WTC11 (cell line): ENCODE measurements around the gene ITIH2. TPM values are rescaled to one million over a fixed set of nuclear protein-coding genes. Genes with fewer than 3 reads are reported as not detected.
"Not testable (repeated sequence)": the region's sequence is repeated elsewhere in the genome, so short reads cannot be mapped to it uniquely, and the experiment has no call there.

Experiments
- ATAC-seq: fragments of 200-7000 bp; cut with Tn5 transposase; 2 replicates; pipeline ENCODE4 v1.10.0; 2021; ENCODE audit warnings: mild to moderate bottlenecking, moderate library complexity
- CTCF ChIA-PET: fragments of 300-600 bp; sonication (Branson Sonifier 250); formaldehyde crosslinking; loops from one replicate; lab custom pipeline; 2021; ENCODE audit warnings: antibody characterized with exemption; lab: Charles Lee
- POLR2A ChIA-PET: fragments of 350-600 bp; sonication (Branson Sonifier 250); formaldehyde crosslinking; loops from one replicate; lab custom pipeline; 2021; ENCODE audit warnings: antibody characterized with exemption; lab: Charles Lee
- DNase-seq: peaks from one replicate; pipeline ENCODE4 v3.0.0; 2021; ENCODE audit warnings: low spot score
- H3K27ac Mint-ChIP-seq: 2 replicates; pipeline ENCODE4 v1.8.0; 2021; ENCODE audit warnings: mixed read lengths
- H3K27me3 Mint-ChIP-seq: 2 replicates; pipeline ENCODE4 v1.8.0; 2021; ENCODE audit warnings: low read depth, mild to moderate bottlenecking, moderate library complexity, mixed read lengths
- H3K36me3 Mint-ChIP-seq: 2 replicates; pipeline ENCODE4 v1.8.0; 2021; ENCODE audit warnings: mixed read lengths
- H3K4me1 Mint-ChIP-seq: 2 replicates; pipeline ENCODE4 v1.8.0; 2022; ENCODE audit warnings: mixed read lengths
- H3K4me3 Mint-ChIP-seq: 2 replicates; pipeline ENCODE4 v1.8.0; 2021; ENCODE audit warnings: mild to moderate bottlenecking, moderate library complexity, mixed read lengths
- H3K9me3 Mint-ChIP-seq: 2 replicates; pipeline ENCODE4 v1.8.0; 2021; ENCODE audit warnings: mixed read lengths
- EMX1 ChIP-seq: fragments of 250-450 bp; sonication (Bioruptor Pico); IDR thresholded peaks from 2 replicates; pipeline ENCODE4 v1.8.0; 2021; ENCODE audit warnings: mild to moderate bottlenecking
- JUN ChIP-seq: sonication (generic); formaldehyde crosslinking; IDR thresholded peaks from 2 replicates; pipeline ENCODE4 v1.8.0; 2023; ENCODE audit warnings: mild to moderate bottlenecking, missing genetic modification reagents
- NFATC4 ChIP-seq: fragments of 250-450 bp; sonication (Bioruptor Pico); IDR thresholded peaks from 2 replicates; pipeline ENCODE4 v1.9.0; 2021; ENCODE audit warnings: mild to moderate bottlenecking
- SMAD3 ChIP-seq: sonication (generic); formaldehyde crosslinking; IDR thresholded peaks from 2 replicates; pipeline ENCODE4 v1.8.0; 2022; ENCODE audit warnings: missing genetic modification reagents, mild to moderate bottlenecking, borderline replicate concordance
- TP53 ChIP-seq: sonication (generic); formaldehyde crosslinking; IDR thresholded peaks from 2 replicates; pipeline ENCODE4 v1.8.1; 2023; ENCODE audit warnings: mild to moderate bottlenecking, missing genetic modification reagents
- ZNF121 ChIP-seq: sonication (generic); formaldehyde crosslinking; IDR thresholded peaks from 2 replicates; pipeline ENCODE4 v1.8.0; 2023; ENCODE audit warnings: missing genetic modification reagents
- ZNF219 ChIP-seq: sonication (generic); formaldehyde crosslinking; IDR thresholded peaks from 2 replicates; pipeline ENCODE4 v1.8.0; 2023; ENCODE audit warnings: missing genetic modification reagents, mild to moderate bottlenecking, borderline replicate concordance
- ZNF263 ChIP-seq: sonication (generic); formaldehyde crosslinking; IDR thresholded peaks from 2 replicates; pipeline ENCODE4 v1.8.1; 2022; ENCODE audit warnings: low read depth, mild to moderate bottlenecking, moderate library complexity, missing genetic modification reagents
- ZNF671 ChIP-seq: fragments of 250-450 bp; sonication (Bioruptor Pico); IDR thresholded peaks from 2 replicates; pipeline ENCODE4 v1.8.0; 2021; ENCODE audit warnings: mild to moderate bottlenecking
- total RNA-seq: library from RNA; stranded (reverse); gene quantifications from 3 replicates; pipeline ENCODE4 v1.2.3, GENCODE V29; 2021
- TF ChIP-seq, protein P1 (sequence below): fragments of 250-450 bp; sonication (Bioruptor Pico); conservative IDR thresholded peaks from 2 replicates; pipeline ENCODE4 v1.9.0; 2021; ENCODE audit warnings: mild to moderate bottlenecking
- TF ChIP-seq, protein P2 (sequence below): sonication (generic); formaldehyde crosslinking; IDR thresholded peaks from 2 replicates; pipeline ENCODE4 v1.8.1; 2023; ENCODE audit warnings: mild to moderate bottlenecking, moderate library complexity, missing genetic modification reagents
- TF ChIP-seq, protein P3 (sequence below): sonication (generic); formaldehyde crosslinking; IDR thresholded peaks from 2 replicates; pipeline ENCODE4 v1.8.1; 2022; ENCODE audit warnings: low read depth, missing genetic modification reagents, borderline replicate concordance
- TF ChIP-seq, protein P4 (sequence below): sonication (generic); formaldehyde crosslinking; IDR thresholded peaks from 2 replicates; pipeline ENCODE4 v1.8.1; 2023; ENCODE audit warnings: mild to moderate bottlenecking, missing genetic modification reagents
- TF ChIP-seq, protein P5 (sequence below): sonication (generic); formaldehyde crosslinking; IDR thresholded peaks from 2 replicates; pipeline ENCODE4 v1.8.0; 2022; ENCODE audit warnings: mild to moderate bottlenecking, missing genetic modification reagents
- TF ChIP-seq, protein P6 (sequence below): sonication (generic); formaldehyde crosslinking; IDR thresholded peaks from 2 replicates; pipeline ENCODE4 v1.8.1; 2022; ENCODE audit warnings: mild to moderate bottlenecking, moderate library complexity, missing genetic modification reagents

The ITIH2 gene
- total RNA-seq, 1 experiment from 2014 or later: 0.83 TPM

DNA sequence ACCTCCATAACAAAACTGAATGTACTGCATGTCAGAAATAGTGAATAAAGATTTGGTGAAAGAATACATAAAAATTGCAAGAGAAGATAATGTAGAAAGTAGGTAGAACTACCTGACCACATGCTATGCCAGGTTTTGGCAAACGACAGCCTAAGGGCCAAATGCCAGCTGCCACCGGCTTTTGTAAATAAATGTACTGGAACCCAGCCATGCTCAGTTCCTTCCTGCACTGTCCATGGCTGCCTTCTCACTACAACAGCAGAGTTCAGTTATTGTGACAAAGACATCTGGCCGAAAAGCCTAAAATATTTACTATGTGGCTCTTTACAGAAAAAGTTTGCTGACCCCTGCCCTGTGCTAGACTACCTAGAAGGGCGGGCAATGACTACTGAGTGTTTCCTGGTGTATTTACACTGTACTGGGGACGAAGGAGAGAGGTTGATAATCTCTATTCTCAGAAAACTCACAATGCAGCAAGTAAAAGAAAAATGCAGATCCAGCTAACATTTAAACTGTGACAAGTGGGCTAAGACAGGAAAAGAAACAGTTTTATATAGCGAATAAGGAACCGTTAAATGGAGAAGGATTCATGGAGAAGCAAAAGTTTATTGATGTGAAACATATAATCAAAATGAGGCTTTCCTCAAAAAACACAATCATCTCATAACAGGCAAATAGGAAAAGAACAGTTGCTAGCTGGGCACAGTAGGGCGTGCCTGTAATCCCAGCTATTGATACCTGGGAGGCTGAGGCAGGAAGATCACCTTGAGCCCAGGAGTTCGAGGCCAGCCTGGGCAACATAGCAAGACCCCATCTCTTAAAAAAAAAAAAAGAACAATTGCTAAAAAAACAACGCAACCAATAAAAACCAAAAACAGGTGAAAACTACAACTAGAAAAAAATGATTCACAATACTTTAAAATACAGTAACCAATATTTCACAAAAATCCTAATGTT, 71.0 kb downstream of the ITIH2 start:
- CTCF ChIA-PET: interaction anchor here (1.2 kb wide), 1 partner anchor 18 kb away, joined by 3 read pairs; no protein-coding TSS in a partner anchor
- no peak for TF ChIP-seq EMX1
- TF ChIP-seq JUN (CRISPR knock-in tag): no peak
- no peak for TF ChIP-seq ZNF219 (CRISPR knock-in tag)
- TF ChIP-seq ZNF121 (CRISPR knock-in tag): peak; percentile 73; the same call in 1 of the 2 replicates
- H3K9me3 Mint-ChIP-seq: no peaks in the 10 kb centered on the region
- no peak overlapping the region for H3K4me3 Mint-ChIP-seq
- H3K27me3 Mint-ChIP-seq: no peaks in the 10 kb centered on the region
- DNase-seq: no peak
- no peak overlapping the region for H3K27ac Mint-ChIP-seq
- POLR2A ChIA-PET: no interaction called here
- H3K36me3 Mint-ChIP-seq: peaks cover 61% of the 10 kb centered on the region
- no peaks in the 10 kb centered on the region for H3K4me1 Mint-ChIP-seq
- ATAC-seq: no peak

DNA sequence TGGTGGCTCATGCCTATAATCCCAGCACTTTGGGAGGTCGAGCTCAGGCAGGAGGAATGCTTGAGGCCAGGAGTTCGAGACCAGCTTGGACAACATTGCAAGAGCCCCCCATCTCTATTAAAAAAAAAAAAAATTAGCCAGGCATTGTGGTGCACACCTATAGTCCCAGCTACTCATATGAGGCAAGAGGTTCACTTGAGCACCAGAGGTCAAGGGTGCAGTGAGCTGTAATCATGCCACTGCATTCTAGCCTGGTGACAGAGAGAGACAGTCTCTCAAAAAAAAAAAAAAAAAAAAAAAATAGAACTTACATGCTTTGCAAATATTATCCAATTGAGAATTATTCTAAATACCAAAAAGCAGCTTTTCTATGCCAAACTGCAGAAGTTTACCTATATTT, 73.7 kb downstream of the ITIH2 start:
- Mint-ChIP-seq H3K27ac (no peak overlapping the region), H3K9me3 (no peaks in the 10 kb centered on the region), H3K4me1 (no peaks in the 10 kb centered on the region), H3K27me3 (no peaks in the 10 kb centered on the region), H3K4me3 (no peak overlapping the region)
- no peak for ATAC-seq
- POLR2A ChIA-PET: no interaction called here
- no peak for DNase-seq
- TF ChIP-seq ZNF671 (no peak), ZNF263 (no peak), SMAD3 (CRISPR knock-in tag) (no peak), NFATC4 (CRISPR knock-in tag) (no peak), TP53 (CRISPR knock-in tag) (no peak), ZNF219 (CRISPR knock-in tag) (no peak)
- TF ChIP-seq, protein P1, sequence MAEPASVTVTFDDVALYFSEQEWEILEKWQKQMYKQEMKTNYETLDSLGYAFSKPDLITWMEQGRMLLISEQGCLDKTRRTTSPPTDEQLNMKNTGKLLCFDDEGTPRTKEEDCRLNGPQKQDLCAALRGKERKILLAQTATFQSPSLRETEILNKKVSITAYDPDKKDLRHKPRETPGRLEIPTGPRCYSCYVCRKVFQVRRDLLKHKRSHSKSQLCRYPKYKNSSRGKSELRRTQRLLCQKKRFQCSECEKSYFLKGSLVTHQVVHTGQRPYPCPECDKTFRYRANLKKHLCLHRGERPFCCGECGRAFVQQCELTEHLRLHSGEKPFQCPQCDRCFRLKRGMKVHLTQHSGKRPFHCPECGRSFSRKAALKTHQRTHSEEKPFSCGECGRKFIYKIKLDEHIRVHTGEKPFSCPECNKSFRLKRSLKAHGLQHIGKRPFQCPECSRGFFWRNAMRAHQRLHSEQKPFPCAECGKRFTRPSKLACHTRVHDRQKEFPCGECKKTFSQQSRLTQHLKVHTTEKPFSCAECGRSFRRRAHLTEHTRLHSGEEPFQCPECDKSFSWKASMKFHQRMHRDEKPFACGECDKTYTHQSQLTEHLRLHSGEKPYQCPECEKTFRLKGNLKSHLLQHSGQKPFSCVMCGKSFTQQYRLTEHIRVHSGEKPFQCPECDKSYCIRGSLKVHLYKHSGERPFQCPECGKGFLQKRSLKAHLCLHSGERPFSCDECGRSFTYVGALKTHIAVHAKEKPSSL: no peak
- TF ChIP-seq, protein P2, sequence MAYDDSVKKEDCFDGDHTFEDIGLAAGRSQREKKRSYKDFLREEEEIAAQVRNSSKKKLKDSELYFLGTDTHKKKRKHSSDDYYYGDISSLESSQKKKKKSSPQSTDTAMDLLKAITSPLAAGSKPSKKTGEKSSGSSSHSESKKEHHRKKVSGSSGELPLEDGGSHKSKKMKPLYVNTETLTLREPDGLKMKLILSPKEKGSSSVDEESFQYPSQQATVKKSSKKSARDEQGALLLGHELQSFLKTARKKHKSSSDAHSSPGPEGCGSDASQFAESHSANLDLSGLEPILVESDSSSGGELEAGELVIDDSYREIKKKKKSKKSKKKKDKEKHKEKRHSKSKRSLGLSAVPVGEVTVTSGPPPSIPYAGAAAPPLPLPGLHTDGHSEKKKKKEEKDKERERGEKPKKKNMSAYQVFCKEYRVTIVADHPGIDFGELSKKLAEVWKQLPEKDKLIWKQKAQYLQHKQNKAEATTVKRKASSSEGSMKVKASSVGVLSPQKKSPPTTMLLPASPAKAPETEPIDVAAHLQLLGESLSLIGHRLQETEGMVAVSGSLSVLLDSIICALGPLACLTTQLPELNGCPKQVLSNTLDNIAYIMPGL (CRISPR knock-in tag): no peak
- TF ChIP-seq, protein P3, sequence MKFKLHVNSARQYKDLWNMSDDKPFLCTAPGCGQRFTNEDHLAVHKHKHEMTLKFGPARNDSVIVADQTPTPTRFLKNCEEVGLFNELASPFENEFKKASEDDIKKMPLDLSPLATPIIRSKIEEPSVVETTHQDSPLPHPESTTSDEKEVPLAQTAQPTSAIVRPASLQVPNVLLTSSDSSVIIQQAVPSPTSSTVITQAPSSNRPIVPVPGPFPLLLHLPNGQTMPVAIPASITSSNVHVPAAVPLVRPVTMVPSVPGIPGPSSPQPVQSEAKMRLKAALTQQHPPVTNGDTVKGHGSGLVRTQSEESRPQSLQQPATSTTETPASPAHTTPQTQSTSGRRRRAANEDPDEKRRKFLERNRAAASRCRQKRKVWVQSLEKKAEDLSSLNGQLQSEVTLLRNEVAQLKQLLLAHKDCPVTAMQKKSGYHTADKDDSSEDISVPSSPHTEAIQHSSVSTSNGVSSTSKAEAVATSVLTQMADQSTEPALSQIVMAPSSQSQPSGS (CRISPR knock-in tag): no peak
- TF ChIP-seq, protein P4, sequence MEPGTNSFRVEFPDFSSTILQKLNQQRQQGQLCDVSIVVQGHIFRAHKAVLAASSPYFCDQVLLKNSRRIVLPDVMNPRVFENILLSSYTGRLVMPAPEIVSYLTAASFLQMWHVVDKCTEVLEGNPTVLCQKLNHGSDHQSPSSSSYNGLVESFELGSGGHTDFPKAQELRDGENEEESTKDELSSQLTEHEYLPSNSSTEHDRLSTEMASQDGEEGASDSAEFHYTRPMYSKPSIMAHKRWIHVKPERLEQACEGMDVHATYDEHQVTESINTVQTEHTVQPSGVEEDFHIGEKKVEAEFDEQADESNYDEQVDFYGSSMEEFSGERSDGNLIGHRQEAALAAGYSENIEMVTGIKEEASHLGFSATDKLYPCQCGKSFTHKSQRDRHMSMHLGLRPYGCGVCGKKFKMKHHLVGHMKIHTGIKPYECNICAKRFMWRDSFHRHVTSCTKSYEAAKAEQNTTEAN (CRISPR knock-in tag): no peak
- TF ChIP-seq, protein P5, sequence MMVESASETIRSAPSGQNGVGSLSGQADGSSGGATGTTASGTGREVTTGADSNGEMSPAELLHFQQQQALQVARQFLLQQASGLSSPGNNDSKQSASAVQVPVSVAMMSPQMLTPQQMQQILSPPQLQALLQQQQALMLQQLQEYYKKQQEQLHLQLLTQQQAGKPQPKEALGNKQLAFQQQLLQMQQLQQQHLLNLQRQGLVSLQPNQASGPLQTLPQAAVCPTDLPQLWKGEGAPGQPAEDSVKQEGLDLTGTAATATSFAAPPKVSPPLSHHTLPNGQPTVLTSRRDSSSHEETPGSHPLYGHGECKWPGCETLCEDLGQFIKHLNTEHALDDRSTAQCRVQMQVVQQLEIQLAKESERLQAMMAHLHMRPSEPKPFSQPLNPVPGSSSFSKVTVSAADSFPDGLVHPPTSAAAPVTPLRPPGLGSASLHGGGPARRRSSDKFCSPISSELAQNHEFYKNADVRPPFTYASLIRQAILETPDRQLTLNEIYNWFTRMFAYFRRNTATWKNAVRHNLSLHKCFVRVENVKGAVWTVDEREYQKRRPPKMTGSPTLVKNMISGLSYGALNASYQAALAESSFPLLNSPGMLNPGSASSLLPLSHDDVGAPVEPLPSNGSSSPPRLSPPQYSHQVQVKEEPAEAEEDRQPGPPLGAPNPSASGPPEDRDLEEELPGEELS (CRISPR knock-in tag): no peak
- TF ChIP-seq, protein P6, sequence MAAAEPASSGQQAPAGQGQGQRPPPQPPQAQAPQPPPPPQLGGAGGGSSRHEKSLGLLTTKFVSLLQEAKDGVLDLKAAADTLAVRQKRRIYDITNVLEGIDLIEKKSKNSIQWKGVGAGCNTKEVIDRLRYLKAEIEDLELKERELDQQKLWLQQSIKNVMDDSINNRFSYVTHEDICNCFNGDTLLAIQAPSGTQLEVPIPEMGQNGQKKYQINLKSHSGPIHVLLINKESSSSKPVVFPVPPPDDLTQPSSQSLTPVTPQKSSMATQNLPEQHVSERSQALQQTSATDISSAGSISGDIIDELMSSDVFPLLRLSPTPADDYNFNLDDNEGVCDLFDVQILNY (CRISPR knock-in tag): no peak
- TF ChIP-seq, all 79 proteins: peak for 0
- CTCF ChIA-PET: interaction anchor here (1.5 kb wide), 1 partner anchor 20 kb away, joined by 5 read pairs; no protein-coding TSS in a partner anchor
- H3K36me3 Mint-ChIP-seq: peaks cover 66% of the 10 kb centered on the region

DNA sequence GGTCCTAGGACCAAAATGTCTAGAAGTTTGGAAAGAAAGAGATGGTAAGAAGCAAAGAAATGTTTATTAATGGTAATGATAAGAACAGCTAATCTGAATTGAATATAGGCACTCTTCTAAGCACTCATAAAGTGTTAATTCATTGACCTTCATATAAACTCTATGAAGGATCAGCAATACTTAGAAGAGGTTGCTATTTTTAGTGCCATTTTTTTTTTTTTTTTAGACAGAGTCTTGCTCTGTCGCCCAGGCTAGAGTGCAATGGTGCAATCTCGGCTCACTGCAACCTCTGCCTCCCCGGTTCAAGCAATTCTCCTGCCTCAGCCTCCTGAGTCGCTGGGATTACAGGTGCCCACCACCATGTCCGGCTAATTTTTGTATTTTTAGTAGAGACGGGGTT, 79.1 kb downstream of the ITIH2 start:
- peaks cover 33% of the 10 kb centered on the region for H3K36me3 Mint-ChIP-seq
- CTCF ChIA-PET, H3K9me3 Mint-ChIP-seq, ATAC-seq, DNase-seq, H3K27ac Mint-ChIP-seq, POLR2A ChIA-PET, H3K4me3 Mint-ChIP-seq, H3K4me1 Mint-ChIP-seq, H3K27me3 Mint-ChIP-seq: not testable (repeated sequence)
